Measurements from ENCODE around the gene DHX30.
"Not testable (repeated sequence)": the region's sequence is repeated elsewhere in the genome, so short reads cannot be mapped to it uniquely, and the experiment has no call there.

Gene DHX30

GRCh38 chr3:47813551-47814177 is 10.7 kb downstream of the DHX30 start:
- DNase-seq (ENCODE audit: low read depth, low spot score), result no peak

DNA sequence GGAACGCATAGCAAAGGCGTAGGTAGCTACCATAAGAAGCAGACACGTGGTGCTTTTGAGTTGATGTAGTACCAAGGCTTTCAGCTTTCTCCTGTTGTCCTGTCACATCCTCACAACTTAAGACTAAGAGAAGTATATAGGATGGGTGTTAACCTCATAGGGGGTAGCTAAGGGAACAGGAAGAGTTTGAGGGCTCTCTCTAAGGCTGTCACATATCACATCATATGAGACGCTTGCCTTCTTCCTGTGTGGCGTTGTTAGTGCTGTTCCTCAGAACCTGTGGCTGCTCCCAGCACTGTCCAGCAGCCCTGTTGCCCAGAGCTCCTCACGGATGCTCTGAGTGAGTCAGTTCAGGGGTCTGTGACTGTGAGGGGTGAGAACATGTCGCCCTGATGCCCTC is 14.7 kb downstream of the DHX30 start:
- DNase-seq (ENCODE audit: low read depth, low spot score), result no peak

GRCh38 chr3:47824541-47825473 is 21.9 kb downstream of the DHX30 start:
- peak; percentile 68 for DNase-seq (ENCODE audit: low read depth, low spot score)

DNA sequence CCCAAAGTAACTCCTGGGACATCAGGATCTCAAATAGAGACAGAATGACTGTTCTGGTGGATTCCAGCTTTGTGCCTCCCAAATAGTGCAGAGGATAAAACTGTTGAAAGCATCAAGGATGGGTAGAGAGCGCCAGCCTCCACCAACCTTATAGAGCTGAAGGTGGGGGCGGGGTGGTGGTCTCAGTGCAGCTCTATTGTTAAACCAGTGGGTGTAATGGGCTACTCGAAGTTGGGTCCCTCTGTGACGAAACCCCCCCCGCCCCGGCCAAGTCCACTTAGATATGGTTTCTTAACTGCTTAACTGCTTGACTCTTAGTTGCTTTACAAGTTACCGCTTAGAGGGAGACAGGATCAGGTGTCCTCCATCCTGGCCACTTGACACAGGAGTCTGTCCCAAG is 22.7 kb downstream of the DHX30 start:
- no peak for DNase-seq (ENCODE audit: low read depth, low spot score)

GRCh38 chr3:47829482-47829881 is 26.5 kb downstream of the DHX30 start:
- DNase-seq (ENCODE audit: low read depth, low spot score), result not testable (repeated sequence)

DNA sequence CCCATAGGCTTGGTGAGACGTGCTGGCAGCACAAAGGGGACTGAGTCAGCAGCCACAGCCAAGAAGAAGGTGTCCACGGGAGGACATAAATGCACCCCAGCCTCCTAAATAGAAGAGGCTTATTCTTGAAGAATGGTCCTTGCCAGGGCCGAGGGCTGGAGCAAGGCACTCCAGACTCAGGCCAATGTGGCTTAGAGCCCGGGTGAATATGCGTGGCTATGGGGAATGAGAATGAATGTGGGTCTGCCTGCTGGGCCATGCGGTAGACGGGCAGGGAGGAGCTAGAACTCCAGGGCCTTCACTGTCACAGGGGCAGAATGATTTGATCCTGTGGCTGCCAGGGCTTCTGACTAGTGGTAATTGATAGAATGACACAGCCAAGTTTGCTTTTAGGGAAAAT is 34.0 kb downstream of the DHX30 start:
- DNase-seq (ENCODE audit: low read depth, low spot score), result no peak

- DNase-seq (ENCODE audit: low read depth, low spot score), result no peak
These were observed 35.6 kb downstream of the DHX30 start for GRCh38 chr3:47838503-47838902.

GRCh38 chr3:47841786-47842349 is 38.9 kb downstream of the DHX30 start:
- DNase-seq (ENCODE audit: low read depth, low spot score), result no peak

DNA sequence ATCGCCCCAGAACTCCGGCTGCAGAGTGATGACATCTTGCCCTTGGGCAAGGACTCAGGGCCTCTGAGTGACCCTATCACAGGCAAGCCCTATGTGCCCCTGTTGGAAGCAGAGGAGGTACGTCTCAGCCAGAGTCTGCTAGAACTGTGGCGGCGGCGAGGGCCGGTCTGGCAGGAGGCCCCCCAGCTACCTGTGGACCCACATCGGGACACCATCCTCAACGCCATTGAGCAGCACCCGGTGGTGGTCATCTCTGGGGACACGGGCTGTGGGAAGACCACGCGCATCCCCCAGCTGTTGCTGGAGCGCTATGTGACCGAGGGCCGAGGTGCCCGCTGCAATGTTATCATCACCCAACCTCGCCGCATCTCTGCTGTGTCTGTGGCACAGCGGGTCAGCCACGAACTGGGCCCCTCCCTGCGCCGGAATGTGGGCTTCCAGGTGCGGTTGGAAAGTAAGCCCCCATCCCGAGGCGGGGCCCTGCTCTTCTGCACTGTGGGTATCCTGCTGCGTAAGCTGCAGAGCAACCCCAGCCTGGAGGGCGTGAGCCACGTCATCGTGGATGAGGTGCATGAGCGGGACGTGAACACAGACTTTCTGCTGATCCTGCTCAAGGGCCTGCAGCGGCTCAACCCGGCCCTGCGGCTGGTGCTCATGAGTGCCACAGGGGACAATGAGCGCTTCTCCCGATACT is 43.4 kb downstream of the DHX30 start:
- DNase-seq (ENCODE audit: low read depth, low spot score), result no peak

DNA sequence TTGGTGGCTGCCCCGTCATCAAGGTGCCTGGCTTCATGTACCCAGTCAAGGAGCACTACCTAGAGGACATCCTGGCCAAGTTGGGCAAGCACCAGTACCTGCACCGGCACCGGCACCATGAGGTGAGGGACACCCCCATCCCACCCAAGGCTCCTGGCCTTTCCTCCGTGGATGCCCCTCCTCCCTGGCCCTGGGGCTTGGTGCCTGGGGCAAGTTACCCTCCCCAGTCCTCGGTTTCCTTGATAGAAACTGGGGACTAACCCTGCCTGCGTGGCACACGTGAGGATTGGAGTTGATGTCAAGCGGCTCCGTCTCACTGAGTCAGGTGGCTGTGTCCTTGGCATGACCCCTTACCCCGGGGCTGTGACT is 43.9 kb downstream of the DHX30 start:
- DNase-seq (ENCODE audit: low read depth, low spot score), result no peak

GRCh38 chr3:47847260-47847659 is 44.3 kb downstream of the DHX30 start:
- DNase-seq (ENCODE audit: low read depth, low spot score), result no peak

- no peak for DNase-seq (ENCODE audit: low read depth, low spot score)
These were observed 45.0 kb downstream of the DHX30 start for GRCh38 chr3:47847801-47848518.

DNA sequence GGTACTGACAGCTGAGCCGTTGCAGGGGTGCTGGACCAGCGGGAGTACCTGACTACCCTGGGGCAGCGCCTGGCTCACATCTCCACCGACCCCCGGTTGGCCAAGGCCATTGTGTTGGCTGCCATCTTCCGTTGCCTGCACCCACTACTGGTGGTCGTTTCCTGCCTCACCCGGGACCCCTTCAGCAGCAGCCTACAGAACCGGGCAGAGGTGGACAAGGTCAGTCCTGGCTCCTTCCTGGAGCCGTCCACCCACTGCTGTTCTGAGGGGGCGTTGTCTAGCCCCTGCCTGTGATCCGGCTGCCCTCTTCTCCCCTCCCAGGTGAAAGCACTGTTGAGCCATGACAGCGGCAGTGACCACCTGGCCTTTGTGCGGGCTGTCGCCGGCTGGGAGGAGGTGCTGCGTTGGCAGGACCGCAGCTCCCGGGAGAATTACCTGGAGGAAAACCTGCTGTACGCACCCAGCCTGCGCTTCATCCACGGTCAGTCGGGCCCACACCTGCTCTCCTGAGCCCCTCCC is 45.7 kb downstream of the DHX30 start:
- DNase-seq (ENCODE audit: low read depth, low spot score), result no peak

GRCh38 chr3:47849186-47849698 is 46.3 kb downstream of the DHX30 start:
- no peak for DNase-seq (ENCODE audit: low read depth, low spot score)

DNA sequence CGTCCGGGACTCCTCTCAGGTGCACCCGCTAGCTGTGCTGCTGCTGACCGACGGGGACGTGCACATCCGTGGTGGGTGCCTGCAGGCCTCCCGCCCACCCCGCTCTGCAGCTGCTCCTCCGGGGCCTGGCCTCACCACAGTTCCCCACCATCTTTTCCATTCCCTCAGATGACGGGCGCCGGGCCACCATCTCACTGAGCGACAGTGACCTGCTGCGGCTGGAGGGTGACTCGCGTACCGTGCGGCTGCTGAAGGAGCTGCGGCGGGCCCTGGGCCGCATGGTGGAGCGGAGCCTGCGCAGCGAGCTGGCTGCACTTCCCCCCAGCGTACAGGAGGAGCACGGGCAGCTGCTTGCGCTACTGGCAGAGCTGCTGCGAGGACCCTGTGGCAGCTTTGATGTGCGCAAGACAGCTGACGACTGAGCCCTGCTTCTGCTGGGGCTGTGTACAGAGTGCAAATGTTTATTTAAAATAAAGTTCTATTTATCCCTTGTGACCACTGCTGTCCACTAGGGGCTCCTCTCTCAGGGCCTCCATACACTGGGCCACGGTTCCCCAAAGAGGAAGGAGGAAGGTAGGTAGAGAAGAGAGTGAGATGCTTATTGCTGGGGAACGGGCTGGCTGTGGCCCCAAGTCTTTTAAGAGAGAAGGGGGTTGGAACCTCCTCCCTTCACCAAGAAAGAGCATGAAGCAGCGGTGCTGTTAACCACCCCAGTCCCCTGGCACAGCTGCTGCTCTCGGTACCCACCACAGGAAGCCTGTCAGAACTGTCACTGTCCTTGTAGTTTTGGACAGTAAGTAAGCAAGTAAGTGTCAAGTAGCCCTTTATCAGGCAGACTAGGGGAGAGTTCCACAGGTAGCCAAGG is 47.0 kb downstream of the DHX30 start:
- DNase-seq (ENCODE audit: low read depth, low spot score), result no peak

DNA sequence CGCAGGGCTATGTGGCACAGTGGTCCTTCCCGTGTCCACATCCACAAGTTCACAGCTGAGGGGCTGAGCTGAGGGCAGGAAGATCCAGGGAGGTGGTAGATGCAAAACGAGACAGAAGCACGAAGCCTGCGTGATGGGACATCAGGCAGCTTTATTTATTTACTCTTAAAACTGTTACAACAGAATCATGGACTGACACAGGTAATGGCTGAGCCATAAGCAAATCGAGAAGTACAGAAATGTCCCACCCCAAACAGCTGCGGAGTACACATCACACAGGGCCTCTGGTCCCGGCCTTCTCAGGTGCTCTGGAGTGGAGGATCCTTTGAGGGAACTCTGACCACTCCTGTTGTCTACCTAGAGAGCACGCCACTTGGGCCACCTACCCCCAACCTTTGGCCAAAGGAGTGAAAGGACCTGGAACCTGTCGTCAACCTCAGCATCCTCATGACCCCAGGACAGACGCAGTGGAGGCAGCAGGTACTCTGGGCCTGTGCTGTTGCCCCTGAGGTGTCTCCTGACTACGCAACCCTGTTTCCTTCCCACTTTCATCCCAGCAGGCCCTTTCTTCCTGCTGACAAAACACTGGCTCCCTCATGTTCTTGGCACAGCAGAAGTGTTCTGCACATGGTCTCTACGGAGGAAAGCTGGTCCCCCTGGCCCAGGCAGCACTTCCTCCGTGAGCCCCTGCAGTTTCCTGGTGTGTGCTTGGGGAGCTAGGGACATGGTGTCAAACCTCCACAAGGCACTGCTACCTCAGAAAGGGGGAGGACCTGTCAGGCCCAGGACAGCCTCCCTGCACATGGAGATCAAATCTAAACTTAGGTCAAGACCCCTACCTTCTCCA is 47.8 kb downstream of the DHX30 start:
- DNase-seq (ENCODE audit: low read depth, low spot score), result no peak

DNA sequence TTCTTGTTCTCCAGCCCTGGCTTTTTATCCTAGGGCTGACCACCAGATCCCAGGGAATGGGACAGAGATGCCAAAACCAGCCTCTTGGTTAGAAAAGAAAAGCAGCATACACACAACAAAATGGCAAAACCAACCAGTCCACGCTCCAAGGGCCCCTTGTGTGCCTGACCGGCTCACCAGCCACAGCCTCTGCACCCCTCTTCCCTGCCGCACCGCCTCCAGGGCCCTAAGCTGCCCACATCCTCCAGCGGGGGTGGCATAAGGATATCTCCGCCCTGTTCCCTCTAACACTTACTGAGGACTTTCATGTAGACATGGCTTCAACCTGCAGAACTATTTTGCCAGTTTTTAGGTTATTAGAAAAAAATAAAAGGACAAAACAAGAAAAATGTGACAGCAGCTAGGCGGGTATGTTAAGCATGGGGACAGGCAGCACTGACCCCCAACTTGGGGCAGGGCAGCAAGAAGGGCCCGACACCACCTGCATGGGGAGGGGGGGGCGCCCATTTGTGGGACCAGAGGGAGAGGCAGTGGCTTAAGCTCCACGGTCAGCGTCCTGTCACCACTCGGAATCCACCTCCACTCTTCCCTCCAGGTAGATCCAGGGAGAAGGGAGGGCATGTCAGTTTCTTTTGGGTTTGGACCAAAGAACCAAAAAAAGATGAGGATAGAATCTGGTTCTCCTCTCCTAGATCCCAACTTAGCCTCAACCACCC is 49.1 kb downstream of the DHX30 start:
- DNase-seq (ENCODE audit: low read depth, low spot score), result no peak
